NCI-H2196 treated with DMSO at 0.1 percent for 48 hours (cell line): ENCODE data around the gene ATXN10.
A peak's percentile ranks its signal among the peaks of the same experiment; 100 is the strongest.
"Not testable (repeated sequence)": the region's sequence is repeated elsewhere in the genome, so short reads cannot be mapped to it uniquely, and the experiment has no call there.

ENCODE experiments used
- DNase-seq: peaks from one replicate; lab custom pipeline; 2025; ENCODE audit not compliant: unreplicated experiment; lab: John Stamatoyannopoulos, UW

The ATXN10 gene

GRCh38 chr22:45704648-45705047 is 33.0 kb downstream of the ATXN10 start:
- DNase-seq, result no peak

GRCh38 chr22:45707605-45708004 is 36.0 kb downstream of the ATXN10 start:
- DNase-seq, result no peak

- no peak for DNase-seq
Measured at GRCh38 chr22:45708145-45708544, 36.5 kb downstream of the ATXN10 start.

- peak; percentile 66 for DNase-seq
Measured at GRCh38 chr22:45709060-45709739, 37.6 kb downstream of the ATXN10 start.

GRCh38 chr22:45709866-45710265 is 38.2 kb downstream of the ATXN10 start:
- DNase-seq, result no peak

- DNase-seq, result no peak
Measured at GRCh38 chr22:45710469-45710868, 38.8 kb downstream of the ATXN10 start.

GRCh38 chr22:45714390-45714789 is 42.8 kb downstream of the ATXN10 start:
- DNase-seq, result not testable (repeated sequence)

- no peak for DNase-seq
Measured at GRCh38 chr22:45717789-45718188, 46.2 kb downstream of the ATXN10 start.

GRCh38 chr22:45718391-45718790 is 46.8 kb downstream of the ATXN10 start:
- DNase-seq, result no peak

- no peak for DNase-seq
Measured at GRCh38 chr22:45720839-45721378, 49.3 kb downstream of the ATXN10 start.

- DNase-seq, result no peak
Measured at GRCh38 chr22:45722006-45722405, 50.4 kb downstream of the ATXN10 start.

- no peak for DNase-seq
Measured at GRCh38 chr22:45726081-45726480, 54.4 kb downstream of the ATXN10 start.

- DNase-seq, result no peak
Measured at GRCh38 chr22:45731041-45731797, 59.6 kb downstream of the ATXN10 start.

GRCh38 chr22:45731798-45732495 is 60.3 kb downstream of the ATXN10 start:
- DNase-seq, result no peak

- DNase-seq, result no peak
Measured at GRCh38 chr22:45735273-45735672, 63.6 kb downstream of the ATXN10 start.

GRCh38 chr22:45738206-45738605 is 66.6 kb downstream of the ATXN10 start:
- no peak for DNase-seq

GRCh38 chr22:45740236-45740635 is 68.6 kb downstream of the ATXN10 start:
- no peak for DNase-seq

- peak; percentile 82 for DNase-seq
Measured at GRCh38 chr22:45742866-45743450, 71.3 kb downstream of the ATXN10 start.

- DNase-seq, result no peak
Measured at GRCh38 chr22:45743687-45744086, 72.1 kb downstream of the ATXN10 start.

- no peak for DNase-seq
Measured at GRCh38 chr22:45744442-45744841, 72.8 kb downstream of the ATXN10 start.

GRCh38 chr22:45750626-45751025 is 79.0 kb downstream of the ATXN10 start:
- no peak for DNase-seq
